ENCODE results near the gene NUP155.
"Not testable (repeated sequence)": the region's sequence is repeated elsewhere in the genome, so short reads cannot be mapped to it uniquely, and the experiment has no call there.

Gene NUP155

DNA sequence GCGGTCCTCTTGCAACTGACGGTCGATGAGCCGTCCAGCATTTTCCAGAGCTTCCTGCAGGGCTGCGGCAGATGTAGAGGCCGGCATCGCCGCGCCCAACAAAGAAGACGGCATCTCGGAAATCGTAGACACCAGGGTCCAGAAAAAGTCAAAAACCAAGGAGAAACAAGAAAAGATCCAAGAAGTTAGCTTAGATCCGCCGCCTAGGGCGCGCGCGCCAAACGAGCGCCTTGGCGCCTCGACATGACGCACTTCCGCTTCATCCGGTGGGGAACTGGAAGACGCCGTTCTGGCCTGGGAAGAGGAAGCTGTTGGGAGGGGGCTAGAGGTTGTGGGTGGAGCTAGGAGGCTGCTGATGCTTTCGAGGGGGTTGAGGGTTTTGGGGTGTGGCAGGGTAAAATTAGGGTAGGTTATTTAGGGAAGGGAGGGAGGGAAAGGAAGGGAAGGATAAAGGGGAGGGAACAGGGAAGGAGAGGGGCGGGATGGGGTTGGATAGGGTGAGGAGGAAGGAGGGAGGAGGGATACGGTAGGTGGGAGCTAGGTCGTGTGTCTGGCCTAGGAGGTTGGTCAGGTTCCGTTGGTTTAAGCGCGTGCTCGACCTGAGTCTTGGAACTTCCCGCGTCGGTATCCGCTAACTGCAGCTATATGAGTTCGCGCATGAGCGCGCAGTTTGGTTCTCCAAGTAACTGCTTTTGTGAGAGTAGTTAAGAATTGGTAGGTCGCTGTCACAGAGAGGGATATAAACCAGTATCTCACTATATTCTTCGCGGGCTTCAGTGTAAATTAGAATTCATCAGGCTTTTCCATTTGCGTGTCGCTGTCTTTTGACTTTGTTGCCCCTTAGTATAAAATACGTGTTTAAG is at the start of gene NUP155:
Gene NUP155 (minus strand): TSS at position 243 of the 863 bp plus-strand sequence. CDS start 129 bp downstream, at position 114.
- peak; percentile 96 for DNase-seq (ENCODE audit: low spot score)

DNA sequence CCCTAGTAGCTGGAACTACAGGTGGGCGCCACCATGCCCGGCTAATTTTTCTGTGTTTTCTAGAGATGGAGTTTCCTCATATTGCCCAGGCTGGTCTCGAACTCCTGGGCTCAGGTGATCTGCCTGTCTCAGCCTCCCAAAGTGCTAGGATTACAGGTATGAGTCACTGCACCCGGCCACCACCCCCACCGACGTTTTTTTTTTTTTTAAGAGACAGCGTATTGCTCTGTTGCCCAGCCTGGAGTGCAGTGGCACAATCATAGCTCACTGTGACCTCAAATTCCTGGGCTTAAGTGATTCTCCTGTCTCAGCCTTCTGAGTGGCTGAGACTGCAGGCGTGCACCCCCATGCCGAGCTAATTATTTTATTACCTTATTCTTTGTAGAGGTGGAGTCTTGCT is 46.4 kb upstream of the NUP155 start:
- no peak for DNase-seq (ENCODE audit: low spot score)

DNA sequence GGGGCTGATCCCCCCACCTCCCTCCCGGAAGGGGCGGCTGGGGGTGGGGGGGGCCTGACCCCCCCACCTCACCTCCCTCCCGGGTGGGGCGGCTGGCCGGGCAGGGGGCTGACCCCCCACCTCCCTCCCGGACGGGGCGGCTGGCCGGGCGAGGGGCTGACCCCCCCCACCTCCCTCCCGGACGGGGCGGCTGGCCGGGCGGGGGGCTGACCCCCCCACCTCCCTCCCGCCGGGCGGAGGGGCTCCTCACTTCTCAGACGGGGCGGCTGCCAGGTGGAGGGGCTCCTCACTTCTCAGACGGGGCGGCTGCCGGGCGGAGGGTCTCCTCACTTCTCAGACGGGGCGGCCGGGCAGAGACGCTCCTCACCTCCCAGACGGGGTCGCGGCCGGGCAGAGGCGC is 44.5 kb upstream of the NUP155 start:
- DNase-seq (ENCODE audit: low spot score): not testable (repeated sequence)

DNA sequence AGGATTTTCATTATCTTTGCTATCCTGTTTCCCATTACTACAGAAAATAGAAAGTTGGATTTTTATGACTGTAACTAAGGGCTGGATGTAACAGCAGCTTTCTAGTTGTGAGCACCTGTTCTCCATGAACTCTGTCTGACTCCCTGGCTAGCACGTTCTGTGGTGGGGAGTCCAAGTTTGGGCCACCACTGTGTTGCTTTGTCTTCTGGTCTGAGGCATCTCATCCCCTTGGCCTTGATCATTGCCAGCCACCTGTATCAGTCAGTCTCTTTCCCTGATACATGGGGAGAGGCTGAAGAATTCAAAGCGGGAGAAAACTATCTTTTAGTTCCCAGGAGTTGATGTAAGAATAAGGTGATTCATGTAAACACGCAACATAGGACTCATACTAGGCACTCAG is 41.6 kb upstream of the NUP155 start:
- DNase-seq (ENCODE audit: low spot score): no peak

DNA sequence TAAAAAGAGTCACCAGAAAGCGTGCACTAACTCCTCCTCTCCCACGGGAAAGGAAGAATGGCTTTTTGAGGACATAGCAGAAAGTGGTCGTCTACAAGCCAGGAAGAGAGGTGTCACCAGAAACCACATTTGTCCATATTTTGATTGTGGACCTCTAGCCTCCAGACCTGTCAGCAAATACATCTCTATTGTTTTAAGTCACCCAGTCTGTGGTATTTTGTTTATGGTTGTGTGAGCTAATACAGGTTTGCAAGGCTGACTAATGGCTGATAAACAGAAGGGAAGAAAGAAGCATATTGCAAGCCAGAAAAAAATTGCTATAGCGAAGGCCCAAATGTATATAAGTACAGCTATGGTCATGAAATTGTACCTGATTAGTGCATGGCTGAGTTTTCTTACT is 29.6 kb upstream of the NUP155 start:
- no peak for DNase-seq (ENCODE audit: low spot score)

DNA sequence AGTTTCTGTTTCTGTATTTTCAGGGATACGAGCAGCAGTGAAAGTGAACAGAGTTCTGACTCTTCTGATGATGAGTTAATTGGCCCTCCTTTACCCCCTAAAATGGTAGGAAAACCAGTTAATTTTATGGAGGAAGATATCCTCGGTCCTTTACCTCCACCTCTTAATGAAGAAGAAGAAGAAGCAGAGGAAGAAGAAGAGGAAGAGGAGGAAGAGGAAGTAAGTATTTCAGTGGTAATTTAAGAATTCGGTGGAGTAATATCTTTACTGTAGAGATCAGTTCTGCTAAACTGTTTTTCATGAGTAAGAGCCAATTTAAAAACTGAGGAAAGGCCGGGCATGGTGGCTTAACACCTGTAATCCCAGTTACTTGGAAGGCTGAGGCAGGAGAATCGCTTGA is 25.4 kb upstream of the NUP155 start:
- DNase-seq (ENCODE audit: low spot score): no peak

DNA sequence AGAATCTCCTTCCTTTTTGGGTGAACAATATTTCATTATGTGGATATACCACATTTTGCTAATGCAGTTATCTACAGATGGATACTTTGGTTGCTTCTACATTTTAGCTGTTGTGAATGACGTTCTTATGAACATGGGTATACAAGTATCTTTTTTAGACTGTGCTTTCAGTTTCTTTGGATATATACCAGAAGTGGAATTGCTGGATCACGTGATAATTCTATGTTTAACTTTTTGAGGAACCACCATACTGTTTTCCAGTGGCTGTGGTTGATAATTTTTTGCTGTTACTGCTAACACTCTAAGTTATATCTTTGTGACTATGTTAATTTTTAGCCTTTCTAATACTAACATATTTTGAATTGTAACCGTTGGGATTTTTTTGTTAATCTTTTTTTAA is 20.7 kb upstream of the NUP155 start:
- DNase-seq (ENCODE audit: low spot score): no peak

DNA sequence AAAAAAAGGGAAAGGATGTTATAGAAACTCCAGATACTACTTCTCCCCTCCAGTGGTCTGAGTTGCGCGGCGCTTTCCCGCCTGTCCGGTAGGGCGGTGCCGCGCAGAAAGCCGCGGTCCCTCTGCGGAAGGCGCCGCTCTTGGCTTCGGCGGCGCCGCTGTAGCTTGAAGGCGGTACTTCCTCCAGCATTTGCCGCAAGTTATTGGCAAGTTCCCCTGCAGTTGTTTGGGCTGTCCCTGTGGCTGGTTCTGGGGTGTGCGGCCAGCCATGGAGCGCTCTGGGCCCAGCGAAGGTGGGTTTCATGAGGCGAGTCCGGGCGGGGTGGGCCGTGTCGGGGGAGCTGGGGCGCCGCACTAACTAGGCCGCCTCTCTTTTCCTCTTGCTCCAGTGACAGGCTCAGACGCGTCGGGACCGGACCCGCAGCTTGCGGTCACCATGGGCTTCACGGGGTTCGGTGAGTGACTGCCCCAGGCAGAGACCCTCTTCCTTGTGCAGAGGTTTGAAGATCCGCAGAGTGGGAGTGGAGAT is 8.3 kb upstream of the NUP155 start, which contains the start of gene WDR70:
Gene WDR70 (plus strand): TSS at position 219 of the 529 bp plus-strand sequence. CDS start 50 bp downstream, at position 269.
- DNase-seq (ENCODE audit: low spot score): peak; percentile 92

DNA sequence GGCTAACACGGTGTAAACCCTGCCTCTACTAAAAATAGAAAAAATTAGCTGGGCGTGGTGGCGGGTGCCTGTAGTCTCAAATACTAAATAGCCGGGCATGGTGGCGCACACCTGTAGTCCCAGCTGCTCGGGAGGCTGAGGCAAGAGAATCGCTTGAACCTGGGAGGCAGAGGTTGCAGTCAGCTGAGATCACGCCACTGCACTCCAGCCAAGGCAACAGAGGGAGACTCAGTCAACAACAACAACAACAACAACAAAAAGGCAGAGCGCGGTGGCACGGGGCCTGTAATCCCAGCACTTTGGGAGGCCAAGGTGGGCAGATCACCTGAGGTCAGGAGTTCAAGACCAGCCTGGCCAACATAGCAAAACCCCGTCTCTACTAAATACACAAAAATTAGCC is 7.2 kb upstream of the NUP155 start:
- DNase-seq (ENCODE audit: low spot score): not testable (repeated sequence)

DNA sequence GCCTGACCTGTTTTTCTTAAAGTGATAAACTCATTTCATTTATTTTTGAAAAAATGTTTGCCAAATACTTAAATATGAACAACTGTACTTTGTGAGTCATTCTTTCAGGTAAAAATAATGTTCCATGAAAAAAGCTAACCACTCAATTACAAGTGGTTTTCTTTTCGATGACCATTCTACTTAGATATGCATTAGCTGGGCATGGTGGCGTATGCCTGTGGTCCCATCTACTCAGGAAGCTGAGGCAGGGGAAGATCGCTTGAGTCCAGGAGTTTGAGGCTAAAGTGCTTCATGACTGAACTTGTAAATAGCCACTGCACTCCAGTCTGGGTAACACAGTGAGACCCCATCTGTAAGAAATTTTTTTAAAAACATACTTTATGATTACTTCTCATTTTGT is 4.2 kb upstream of the NUP155 start:
- DNase-seq (ENCODE audit: low spot score): no peak

DNA sequence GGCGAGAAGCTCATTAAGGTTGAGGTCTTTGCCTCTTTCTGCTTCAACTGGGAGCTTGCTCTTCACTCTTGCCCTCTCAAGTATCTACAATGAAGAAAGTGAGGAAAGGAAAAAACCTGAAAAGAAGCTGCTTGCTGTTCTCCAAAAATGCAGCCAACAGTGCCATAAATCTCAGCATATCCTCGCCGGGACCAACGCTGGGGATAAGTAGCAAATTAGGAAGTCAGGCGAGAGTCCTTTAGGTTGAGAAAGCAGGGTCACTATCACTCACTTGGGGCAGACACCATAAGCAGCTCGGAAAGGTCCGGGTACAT is 399 bp downstream of the NUP155 start:
- DNase-seq (ENCODE audit: low spot score): no peak

DNA sequence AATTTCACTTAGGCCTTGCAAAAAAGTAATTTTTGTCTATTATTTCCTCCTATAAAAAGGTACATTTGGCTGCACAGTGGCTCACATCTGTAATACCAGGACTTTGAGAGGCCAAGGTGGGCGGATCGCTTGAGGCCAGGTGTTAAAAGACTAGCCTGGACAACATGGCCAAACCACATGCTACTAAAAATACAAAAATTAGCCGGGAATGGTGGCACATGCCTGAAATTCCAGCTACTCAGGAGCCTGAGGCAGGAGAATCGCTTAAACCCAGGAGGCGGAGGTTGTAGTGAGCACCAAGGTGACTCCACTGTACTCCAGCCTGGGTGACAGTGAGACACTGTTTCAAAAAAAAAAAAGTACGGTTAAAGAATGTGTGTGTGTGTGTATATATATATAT is 15.7 kb downstream of the NUP155 start:
- no peak for DNase-seq (ENCODE audit: low spot score)

DNA sequence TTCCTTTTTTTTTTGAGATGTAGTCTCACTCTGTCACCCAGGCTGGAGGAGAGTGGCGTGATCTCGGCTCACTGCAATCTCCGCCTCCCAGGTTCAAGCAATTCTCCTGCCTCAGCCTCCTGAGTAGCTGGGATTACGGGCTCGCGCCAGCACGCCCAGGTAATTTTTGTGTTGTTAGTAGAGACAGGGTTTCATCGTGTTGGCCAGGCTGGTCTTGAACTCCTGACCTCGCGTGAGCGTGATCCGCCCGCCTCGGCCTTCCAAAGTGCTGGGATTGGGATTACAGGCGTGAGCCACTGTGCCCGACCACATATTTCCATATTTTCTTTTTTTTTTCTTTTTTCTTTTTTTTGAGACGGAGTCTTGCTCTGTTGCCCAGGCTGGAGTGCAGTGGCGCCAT is 28.2 kb downstream of the NUP155 start:
- DNase-seq (ENCODE audit: low spot score): not testable (repeated sequence)

DNA sequence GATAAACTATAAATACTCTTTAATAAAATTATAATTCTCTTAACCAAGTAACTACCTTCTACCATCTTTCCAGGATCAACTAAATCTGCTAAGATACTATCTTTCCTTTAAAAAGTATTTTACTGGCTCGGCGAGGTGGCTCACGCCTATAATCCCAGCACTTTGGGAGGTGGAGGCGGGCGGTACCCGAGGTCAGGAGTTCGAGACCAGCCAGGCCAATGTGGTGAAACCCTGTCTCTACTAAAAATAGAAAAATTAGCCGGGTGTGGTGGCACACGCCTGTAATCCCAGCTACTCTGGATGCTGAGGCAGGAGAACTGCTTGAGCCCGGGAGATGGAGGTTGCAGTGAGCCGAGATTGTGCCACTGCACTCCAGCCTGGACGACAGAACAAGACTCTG is 36.2 kb downstream of the NUP155 start:
- DNase-seq (ENCODE audit: low spot score): not testable (repeated sequence)

DNA sequence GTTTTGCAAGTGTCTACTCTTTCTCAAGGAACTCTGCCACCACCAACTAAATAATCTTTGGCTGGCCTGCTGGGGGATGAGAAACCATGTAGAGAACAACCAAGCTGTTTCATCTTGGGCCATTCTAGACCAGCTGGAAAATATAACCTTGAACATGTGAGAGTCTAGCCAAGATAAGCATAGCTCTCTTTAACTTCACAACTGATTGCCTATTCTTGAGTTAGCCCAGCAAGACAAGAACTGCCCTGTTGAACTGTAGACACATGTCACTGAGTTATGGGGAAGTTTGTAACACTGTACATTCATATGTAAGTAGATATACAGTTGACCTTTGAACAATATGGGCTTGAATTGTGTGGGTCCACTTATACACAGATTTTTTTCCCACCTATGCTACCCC is 44.4 kb downstream of the NUP155 start:
- no peak for DNase-seq (ENCODE audit: low spot score)

DNA sequence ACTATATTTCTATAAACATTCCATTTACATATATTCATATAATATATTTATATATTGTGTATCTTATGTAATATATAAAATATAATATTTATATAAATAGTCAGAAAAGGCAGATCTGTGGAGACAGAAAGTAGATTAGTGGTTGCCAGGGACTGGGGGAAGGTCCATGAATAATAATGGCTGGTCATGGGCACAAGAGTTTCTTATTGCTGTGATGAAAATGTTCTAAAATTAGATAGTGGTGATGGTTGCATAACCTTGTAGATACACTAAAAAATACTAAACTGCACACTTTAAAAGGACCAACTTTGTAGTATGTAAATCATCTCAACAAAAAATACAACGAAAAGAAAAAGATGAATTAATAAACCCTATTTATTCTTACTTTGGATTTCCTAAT is 47.3 kb downstream of the NUP155 start:
- no peak for DNase-seq (ENCODE audit: low spot score)

DNA sequence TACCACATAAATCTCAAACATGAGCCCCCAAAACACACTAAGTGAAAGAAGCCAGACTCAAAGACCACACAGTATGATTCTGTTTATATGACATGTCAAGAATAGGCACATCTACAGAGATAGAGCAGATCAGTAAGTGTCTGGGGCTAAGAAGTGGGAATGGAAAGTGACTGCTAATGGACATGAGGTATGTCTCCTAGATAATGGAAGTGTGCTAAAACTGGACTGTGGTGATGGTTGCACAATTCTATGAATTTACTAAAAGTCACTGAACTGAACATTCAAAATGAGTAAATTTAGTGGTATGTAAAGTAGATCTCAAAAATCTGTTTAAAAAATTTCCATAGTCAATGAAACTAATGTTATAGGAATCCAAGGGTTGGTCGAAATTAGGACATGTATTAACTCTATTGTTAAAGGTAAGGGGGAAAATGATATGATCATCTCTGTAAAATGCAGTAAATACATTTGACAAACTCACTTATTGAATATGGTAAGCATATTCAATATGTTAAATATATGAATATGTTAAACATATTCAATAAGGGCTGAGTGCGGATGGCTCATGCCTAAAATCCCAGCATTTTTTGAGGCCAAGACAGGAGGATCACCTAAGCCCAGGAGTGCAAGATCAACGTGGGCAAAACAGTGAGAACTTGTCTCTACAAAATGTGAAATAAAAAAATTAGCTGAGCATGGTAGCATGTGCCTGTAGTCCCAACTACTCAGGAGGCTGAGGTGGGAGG is 51.7 kb downstream of the NUP155 start:
- DNase-seq (ENCODE audit: low spot score): no peak

DNA sequence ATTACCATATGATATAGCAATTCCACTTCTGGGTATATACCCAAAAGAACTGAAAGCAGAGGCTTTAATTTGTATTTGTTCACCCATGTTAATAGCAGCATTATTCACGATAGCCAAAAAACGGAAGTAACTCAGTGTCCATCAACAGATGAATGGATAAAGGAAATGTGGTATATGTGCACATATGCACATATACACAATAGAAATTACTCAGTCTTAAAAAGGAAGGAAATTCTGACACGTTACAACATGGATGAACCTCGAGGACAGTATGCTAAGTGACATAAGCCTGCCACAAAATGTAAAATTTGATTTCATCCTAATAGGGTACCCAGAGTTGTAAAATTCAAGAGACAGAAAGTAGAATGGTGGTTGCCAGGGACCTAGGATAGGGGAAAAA is 54.9 kb downstream of the NUP155 start:
- no peak for DNase-seq (ENCODE audit: low spot score)

DNA sequence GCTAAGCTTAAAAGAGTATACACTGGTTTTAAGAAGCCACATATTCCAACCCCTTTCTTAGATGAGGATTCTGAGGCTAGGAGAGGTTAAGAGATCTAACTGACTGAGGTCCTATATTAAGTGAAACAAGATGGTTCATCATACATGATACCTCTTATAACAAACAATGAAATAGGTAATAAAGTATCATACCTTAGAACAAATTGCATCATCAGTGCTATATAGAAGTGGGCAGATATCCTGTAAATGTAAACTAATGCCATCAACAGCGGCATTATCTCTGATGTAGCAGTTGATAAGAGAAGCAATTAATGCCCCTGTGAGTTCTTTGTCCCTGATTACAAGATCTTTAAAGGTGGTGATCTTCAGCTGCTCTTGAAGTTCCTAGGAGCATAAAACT is 60.5 kb downstream of the NUP155 start:
- DNase-seq (ENCODE audit: low spot score): no peak

DNA sequence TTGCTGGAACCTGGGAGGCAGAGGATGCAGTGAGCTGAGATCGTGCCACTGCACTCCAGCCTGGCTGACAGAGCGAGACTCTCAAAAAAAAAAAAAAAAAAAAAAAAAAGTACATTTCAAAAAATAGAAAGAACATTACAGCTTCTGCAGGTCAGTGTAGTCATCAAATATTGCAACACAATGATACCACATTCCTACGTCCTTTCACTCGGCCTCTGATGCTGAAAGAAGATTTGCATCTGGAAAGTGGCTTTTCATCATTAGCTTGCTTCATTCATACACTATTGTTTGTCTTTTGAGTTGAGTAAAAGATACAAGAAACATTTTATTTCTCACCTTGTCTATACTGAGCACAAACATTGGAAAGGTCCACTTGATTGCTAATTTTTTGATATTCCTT is 62.1 kb downstream of the NUP155 start:
- DNase-seq (ENCODE audit: low spot score): no peak

DNA sequence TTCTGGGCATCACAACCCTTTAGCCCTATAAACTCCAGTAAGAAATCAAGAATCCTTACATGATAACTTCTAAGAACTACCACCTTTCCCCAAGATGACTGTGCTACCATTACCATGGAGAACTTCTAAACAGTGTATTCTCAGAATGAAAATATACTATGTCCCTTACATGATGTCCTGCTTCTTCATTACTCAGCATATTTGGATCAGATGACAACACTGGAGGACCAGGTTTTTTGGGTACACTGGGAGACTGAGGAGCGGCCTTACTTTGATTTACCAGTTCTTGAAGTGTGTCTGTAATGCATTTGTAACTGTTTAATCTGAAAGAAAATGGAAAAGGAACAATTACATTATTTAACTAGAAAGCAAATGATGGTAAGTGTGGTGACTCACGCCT is 66.0 kb downstream of the NUP155 start:
- DNase-seq (ENCODE audit: low spot score): no peak

DNA sequence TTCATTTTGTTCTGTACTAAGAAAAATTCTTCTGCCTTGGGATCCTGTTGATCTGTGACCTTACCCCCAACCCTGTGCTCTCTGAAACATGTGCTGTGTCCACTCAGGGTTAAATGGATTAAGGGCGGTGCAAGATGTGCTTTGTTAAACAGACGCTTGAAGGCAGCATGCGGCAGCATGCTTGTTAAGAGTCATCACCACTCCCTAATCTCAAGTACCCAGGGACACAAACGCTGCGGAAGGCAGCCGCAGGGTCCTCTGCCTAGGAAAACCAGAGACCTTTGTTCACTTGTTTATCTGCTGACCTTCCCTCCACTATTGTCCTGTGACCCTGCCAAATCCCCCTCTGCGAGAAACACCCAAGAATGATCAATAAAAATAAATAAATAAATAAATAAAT is 74.6 kb downstream of the NUP155 start:
- not testable (repeated sequence) for DNase-seq (ENCODE audit: low spot score)

DNA sequence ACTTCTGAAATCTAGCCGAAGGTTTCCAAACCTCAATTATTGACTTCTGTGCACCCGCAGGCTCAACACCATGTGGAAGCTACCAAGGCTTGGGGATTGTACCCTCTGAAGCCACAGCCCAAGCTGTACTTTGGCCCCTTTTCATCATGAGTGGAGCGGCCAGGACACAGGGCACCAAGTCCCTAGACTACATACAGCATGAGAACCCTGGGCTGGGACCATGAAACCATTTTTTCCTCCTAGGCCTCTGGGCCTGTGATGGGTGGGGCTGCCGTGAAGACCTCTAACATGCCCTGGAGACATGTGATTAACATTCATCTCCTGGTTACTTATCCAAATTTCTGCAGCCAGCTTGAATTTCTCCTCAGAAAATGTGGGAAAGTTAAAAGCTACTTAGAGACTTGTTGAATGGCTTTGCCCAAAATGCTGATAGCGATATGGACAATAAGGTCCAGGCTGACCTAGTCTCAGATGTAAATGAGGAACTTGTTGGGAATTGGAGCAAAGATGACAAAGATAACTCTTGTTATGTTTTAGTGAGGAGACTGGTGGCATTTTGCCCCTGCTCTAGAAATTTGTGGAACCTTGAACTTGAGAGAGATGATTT is 87.6 kb downstream of the NUP155 start:
- DNase-seq (ENCODE audit: low spot score): no peak
